G401.6 (cell line): Measurements from ENCODE around the gene ANKRD37.
"Not testable (repeated sequence)": the region's sequence is repeated elsewhere in the genome, so short reads cannot be mapped to it uniquely, and the experiment has no call there.

Source experiments
- FAIRE-seq: peaks from 2 replicates; lab custom pipeline; 2012; peaks lifted over from hg19 to GRCh38; lab: Jason Lieb, UNC

The ANKRD37 gene, protein sequence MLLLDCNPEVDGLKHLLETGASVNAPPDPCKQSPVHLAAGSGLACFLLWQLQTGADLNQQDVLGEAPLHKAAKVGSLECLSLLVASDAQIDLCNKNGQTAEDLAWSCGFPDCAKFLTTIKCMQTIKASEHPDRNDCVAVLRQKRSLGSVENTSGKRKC

DNA sequence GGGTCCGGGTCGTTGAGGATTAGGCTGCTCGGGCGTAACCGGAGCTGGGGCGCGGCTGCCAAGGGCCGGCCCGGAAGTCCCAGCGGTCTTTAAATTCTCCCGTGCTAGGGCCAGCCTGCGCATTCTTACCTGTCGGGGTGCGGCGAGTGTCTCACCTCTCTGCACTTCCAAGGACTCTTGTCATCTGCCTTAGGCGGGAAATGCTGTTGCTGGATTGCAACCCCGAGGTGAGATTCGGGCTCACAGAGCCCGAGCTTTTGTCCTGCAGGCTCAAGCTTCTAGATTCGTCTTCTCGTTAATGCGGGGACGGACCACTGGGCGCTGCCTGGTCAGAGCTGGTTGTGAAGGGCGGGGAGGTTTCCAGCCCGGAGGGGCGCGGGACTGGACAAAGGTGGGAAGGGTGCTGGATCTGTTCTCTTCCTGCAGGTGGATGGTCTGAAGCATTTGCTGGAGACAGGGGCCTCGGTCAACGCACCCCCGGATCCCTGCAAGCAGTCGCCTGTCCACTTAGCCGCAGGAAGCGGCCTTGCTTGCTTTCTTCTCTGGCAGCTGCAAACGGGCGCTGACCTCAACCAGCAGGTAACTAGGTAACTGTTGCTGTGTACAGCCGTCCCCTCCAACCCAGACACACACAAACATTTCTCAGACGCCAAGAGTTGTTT, at the start of gene ANKRD37:
ANKRD37 (plus strand) TSS at position 118 of the 662 bp plus-strand sequence; CDS start at position 201, 83 bp downstream.
- no peak for FAIRE-seq

DNA sequence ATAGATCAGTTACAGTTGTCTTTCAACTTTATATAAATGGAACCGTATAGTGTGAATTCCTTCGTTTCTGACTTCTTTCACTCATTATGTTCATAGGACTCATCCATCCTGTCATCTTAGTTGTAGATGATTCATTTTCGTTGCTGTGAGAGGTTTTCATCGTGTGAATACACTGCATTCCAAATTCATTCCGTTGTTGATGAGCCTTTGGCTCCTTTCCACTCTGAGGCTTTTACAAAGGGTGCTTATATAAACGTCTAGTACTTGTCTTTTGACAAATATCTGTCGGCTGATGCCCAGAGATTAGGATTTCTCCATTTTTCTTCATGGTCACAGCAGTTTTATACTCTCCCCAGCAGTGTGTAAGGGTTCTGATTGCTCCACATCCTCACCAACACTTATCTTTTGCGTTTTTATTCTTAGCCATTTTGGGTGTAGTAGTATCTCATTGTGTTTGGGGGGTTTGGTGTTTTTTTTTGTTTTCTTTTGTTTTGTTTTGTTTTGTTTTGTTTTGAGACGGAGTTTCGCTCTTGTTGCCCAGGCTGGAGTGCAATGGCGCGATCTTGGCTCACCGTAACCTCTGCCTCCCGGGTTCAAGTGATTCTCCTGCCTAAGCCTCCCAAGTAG, 49.6 kb upstream of the ANKRD37 start:
- no peak for FAIRE-seq

DNA sequence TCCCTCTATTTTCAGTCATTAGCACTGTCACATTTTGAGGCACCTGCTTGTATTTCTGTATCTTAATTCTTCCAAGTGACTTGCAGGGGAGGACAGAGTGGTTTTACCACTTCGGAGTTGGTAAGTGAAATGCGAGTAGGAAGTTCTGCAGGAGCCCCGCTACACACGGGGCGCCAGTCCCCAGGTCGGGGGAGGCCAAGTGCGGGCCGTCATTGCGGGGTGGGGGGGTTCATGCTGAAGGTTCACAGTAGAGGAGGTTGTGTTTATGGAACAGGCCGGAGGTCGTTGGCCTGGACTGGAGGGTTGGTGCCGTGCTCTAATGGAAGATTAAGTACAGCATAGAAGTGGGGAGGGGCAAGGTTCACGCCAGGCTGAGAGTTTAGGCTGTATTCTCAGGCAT, 45.0 kb upstream of the ANKRD37 start:
- FAIRE-seq = no peak

DNA sequence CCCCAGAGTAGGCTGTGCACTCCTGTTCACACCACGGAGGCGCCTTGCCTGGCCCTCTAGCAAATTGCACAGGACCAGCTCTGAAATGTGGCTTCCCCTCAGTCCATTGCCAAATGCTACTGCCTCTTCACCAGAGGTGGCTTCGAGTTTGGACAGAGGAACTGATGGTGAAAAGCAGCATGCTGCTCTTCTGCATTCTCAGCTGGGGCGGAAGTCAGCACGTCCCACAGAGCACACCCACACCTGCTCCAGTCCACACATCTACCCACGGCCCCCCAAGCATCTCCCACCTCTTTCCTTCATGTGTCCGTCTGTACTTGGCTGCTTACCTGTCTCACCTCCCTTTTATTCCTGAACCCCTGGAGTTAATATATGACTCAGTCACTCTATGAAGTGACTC, 44.4 kb upstream of the ANKRD37 start:
- no peak for FAIRE-seq

DNA sequence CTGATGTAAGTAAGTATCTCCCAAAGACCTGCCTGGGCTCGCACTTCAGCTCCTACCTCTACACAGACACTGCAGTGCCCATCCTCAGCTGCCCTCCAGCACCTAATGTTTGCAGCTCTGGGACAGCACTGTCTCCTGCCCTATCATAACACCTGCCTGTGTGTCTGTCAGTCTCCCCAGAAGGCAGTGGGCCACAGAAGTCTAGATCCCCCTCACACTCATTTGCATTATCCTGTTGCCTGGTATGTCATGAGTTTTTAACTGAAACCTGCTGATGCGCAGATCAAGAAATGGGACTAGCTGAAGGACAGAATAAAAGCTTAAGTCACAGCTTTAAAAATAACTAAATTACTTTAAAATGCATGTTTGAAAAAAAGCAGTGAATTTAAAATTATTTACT, 43.9 kb upstream of the ANKRD37 start:
- no peak for FAIRE-seq

DNA sequence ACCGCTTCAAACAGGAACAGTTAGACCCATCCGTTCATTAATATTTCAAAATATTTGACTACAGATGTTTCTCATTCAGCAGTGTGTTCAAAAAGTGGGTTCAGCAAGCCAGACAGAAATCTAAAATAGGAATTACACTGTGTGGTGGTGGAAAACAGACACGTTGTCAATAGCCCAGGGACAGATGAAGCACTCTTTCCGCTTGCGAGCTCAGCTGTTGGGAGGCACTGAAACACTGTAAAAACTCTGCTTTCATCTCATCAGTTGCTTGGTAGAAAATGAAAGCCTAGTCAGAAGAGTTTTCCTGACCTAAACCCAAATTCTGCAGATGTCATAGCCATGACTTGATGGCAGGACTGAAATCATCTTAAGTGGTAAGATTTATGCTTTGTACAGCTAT, 39.4 kb upstream of the ANKRD37 start:
- no peak for FAIRE-seq

DNA sequence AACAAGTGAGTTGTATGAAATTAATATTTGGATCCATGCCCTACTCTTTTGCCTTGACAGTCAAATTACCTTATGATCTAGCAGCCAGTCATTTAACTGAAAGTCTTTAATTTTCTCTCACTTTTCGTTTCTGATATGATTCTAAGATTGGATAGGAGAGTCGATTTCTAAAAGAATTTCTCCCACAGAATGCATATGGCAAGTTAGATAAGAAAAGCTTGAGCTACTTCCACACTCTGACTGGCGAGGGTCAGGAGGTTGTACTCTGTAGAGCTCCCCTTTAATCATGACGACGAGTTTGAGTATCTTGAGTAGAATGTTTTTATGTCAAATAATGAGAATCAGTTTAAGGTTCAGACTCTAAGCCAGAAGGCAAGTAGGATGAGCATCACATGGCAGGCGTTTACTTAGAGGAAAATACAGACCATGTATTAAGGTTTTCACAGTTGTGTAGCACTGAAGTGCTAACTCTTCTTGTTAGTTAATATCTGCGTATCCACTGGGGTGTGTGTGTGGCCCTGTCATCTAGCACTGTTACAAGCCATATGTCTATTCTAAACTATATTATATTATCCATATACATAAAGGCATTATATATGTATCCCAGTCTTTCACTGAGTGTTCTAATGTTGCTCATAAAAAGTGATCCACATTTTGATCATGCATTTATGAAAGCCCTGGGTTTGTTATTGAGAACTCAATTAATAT, 38.8 kb upstream of the ANKRD37 start:
- no peak for FAIRE-seq

DNA sequence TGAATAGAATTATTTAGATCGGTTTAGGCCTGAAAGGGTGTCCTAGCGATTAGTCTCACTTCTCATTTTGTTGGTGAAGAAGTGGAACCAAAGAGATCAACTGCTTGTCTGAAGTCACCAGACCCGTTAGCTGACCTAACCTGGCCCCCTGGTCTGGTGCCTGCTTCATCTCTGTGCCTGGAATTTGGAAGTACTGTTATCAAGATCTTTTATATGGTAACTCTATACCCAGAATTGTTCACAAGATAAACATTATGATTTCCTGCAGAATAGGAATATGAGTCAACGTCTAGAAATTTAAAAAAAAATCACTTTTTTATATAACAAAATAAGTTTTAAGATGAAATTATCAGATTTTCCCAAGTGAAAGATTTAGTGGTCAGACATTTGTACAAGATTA, 38.1 kb upstream of the ANKRD37 start:
- FAIRE-seq = peak; percentile 52

DNA sequence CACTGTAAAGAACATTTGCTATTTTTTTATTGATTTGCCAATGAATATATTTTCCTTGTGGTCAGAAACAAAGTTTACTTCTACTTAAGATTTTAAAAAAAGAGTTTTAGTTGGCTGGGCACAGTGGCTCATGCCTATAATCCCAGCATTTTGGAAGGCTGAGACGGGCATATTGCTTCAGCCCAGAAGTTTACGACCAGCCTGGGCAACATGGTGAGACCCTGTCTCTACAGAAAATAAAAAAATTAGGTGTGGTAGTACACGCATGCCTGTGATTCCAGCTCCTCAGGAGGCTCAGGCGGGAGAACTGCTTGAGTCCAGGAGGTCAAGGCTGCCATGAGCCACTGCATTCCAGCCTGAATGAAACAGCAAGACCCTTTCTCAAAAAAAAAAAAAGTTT, 37.7 kb upstream of the ANKRD37 start:
- FAIRE-seq = no peak

DNA sequence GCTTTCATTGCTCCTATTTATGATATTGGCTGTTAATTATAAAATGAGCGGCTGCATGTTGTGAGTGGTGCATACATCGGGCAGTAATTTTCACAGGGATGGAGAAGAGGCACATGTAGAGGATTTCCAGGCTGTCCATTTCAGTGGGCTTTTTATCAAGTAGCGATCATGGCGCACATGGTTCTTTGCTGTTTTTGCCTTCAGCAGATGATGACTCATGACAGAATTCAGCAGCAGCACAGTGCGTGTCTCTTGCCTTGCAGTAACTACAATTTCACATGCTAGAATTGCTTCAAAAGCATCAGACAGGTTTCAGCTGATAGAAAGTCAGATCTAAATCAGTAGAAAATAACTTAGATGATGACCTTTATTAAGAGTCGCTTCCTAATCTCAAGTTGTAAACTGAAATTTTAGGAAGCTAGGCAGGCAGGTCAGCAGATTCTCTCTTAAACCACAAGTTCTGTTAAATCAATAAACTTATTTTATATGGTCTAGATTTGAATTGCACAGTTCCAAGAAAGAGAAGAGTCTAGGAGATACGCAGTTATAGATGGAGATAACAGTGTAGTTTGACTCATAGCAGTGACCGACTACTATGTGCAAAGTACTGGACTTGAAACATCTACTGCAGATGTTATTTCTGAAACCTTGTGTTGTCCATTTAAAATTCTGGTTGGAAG, 36.7 kb upstream of the ANKRD37 start:
- no peak for FAIRE-seq

DNA sequence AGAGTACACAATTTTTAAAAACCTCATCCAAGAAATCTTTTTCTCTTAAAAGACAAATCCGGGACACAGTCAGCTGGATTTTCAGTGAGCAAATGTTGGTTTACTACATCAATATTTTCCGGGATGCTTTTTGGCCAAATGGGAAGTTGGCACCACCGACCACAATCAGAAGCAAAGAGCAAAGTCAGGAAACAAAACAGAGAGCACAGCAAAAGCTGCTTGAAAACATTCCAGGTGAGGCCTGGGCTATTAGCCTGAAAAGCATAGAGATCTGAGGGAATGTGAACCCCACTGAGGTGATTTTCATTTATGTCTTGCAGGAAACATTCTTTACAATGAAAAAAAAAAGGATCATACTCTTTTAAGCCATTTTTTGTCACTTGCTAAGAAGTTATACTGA, 34.8 kb upstream of the ANKRD37 start:
- FAIRE-seq = no peak

DNA sequence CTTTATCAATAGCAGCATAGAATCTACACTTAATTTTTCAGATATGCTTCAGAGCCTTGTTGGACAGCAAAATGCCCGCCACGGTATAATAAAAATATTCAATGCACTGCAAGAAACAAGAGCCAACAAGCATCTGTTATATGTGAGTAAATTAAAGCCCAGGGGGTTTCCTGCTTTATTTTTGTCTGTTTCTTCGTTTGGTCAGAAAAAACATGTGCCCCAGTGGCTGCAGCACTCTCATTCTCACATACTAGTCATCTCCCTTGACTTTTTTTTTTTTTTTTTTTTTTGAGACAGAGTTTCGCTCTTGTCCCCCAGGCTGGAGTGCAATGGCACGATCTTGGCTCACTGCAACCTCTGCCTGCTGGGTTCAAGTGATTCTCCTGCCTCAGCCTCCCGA, 34.1 kb upstream of the ANKRD37 start:
- FAIRE-seq = not testable (repeated sequence)

DNA sequence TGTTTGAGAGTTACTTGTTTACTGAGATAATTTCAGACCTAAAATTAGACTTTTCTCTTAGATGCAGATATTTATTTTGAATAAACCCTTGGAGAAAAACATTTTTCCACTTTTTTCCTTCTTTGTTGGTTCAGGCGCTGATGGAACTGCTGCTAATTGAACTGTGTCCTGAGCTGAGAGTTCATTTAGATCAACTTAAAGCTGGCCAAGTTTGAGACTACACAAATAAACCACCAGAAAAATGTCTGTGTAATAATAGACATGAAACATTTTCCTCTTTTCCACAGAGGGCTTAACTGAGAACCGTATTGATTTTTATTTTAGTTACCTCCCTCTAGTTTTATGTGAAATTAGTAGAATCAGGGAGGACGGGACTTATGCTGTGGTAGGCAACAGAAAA, 33.4 kb upstream of the ANKRD37 start:
- FAIRE-seq = no peak

DNA sequence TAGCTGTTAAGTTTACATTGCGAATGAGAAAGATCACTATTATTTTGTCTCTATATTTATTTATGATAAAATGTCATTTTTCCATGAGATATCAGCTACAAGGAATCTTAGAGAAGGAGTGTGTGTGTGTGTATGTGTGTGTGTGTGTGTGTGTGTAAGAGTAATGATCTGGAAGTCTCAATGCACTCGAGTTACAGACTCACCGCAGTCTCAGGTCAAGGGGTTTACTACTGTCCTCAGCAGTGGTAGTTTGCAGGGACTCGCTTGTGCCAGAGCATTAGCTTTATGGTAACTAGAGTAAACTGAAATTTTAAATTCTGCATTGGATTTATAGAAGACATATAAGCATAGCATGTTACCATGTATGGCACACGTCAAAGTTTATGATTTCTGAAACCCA, 31.8 kb upstream of the ANKRD37 start:
- no peak for FAIRE-seq

DNA sequence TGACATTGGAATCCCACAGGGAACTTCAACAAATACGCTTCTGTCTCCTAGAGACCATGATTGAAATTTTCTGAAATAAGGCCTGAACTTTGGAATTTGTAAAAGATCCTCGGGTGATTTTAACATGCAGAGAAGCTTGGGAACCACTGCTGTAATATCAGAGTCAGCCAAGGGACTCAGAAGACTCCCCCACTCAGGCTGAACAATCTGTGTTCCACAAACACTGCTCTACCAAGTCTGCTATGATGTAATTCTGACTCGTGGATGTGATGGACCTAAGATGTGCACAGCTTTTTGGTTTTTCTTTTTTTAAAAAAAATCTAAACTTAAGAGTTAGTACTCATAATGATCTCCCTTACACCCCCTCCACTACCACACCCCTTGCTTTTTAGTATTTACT, 26.9 kb upstream of the ANKRD37 start:
- no peak for FAIRE-seq

DNA sequence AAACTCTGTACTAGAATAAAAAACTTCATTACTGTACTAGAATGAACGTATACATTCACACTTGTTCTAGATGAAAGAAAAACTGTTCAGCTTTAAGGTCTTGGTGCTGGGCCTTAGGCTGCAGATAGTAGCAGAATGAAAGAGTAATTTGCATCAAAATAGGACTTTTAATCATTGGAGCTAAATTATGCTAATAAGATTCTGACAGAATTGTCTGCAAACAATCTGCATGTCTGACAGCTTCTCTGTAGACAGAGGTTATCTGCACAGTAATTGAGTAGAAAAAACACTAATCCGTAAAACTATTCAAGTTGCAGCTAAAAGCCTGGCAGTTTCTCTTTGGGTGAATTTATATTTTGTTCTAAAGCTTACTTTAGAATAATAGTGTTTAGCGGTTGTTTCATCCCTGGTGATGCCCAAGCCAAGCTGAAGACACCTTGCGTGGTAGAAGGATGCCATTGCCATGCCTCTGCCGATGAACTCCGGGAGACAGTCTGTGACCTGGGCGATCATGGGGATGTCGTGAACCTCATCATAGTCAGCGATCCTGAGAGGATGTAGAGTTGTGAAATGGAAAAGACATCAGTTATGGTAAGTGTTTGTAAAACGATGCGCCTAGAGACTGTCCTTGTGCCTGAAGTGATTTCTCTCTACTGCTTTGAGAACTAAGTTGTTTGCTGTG, 26.2 kb upstream of the ANKRD37 start:
- FAIRE-seq = no peak

DNA sequence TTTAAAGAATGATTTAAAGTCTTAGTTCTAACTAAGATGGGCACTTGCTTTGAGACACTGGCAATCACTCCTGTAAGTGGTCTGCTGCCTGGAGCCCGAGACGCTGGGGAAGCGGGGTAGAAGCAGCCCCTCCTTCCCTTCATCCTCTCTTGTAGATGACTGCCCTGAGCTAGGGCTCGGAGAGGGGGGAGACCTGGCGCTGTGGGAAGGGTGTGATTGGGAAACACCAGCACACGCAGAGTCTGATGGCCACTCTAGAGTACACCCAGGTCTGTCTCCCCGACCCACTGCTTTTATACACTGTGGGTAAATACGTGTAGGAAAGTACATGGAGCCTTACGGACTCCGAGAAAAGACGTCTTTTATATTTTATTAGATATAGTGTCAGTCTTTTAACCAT, 24.9 kb upstream of the ANKRD37 start:
- no peak for FAIRE-seq

DNA sequence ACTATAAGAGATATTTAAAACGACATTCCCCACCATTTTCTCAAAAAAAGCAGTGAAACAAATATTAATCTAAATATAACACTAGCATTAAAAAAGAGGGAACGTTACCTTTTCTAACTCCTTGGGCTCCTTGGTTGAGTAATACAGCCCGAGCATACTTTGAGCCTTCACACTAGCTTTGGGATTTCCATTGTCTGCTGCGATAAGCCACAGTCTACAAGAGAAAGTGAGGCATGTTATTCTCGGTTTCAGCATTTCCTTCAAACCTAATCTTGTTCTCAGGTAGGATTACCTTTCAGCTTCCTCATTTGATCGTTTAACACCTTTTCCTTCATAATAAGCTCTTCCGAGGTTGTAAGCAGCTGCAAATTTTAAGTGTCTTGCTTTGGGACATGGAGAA, 22.6 kb upstream of the ANKRD37 start:
- no peak for FAIRE-seq

DNA sequence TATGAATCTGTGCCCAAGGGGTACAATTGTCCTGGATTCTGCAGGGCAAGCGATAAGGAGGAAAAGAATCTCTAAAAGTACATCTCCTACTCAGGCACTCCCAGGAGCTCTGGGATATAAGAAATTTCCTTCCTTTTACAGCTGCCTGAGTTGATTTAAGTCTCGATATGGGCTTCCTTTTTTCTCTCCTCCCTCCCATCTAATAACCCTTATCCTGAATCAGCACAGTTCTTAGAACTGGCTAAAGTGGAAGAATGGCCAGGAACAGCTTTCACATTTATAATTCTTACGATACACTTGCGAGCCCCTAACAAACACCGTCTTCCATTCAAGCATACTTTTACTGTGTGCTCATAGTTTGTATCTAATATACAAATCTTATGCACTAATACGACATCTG, 22.1 kb upstream of the ANKRD37 start:
- no peak for FAIRE-seq

DNA sequence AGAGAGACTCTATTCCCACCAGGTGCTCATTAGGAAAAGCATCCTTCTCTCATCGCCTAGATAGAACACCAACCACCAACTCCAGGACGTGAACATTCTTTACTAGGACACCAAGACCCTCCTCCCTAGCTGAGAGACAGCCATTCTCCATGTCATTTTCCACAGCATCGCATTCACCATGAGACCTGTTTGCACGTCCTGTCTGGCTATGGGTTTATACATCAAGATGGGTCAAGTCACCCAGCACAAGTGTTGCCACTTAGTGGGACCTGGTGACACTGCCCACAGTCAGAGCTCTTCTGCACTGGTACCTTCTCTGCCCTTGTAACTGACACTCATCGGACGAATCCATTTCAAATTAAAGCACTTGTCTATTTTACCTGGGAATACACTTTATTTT, 18.4 kb upstream of the ANKRD37 start:
- FAIRE-seq = no peak

DNA sequence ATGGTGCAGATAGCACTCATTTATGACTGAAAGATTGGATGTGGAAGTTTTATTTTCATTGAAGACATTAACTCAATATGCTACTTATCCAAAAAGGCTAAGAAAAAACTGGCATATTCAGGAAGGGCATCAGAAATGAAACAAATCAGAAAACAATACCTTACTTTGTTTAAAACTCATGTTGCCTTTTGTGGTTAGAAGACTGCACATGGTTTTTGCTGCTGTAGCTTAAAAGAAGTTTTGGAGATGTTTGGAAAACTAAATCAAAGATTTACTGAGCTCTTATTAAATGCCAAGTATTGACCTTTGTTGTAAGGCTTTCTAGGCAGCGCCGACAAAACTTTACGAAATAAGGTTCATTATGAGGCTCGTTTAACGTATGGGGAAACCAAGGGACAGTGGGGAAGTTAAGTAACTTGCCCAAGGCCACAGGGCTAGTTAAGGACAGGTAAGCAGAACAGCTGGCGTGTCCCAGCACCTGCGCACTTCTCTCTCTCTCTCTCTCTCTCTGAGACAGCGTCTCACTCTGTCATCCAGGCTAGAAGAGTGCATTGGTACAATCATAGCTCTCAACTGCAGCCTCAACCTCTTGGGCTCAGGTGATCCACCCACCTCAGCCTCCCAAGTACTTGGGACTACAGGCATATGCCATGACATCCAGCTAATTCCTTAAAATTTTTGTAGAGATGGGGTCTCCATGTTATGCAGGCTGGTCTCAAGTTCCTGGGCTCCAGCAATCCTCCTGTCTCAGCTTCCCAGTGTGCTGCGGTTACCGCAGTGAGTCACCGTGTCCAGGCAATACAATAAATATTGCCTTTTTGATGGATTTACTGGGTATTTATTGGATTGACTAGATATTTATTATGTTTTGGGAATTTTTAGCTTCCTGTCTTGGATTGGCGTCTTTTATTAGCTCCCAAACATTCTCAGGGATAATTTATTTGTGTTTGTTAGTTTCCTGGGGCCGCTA, 17.0 kb upstream of the ANKRD37 start:
- FAIRE-seq = no peak
